DND-41 (cell line): Measurements from ENCODE around the gene NAPSA.

Experiments
- EZH2 ChIP-seq: IDR thresholded peaks from 3 replicates; pipeline ENCODE4 v1.6.1; 2012; ENCODE audit warnings: borderline replicate concordance, low read depth, mild to moderate bottlenecking, moderate library complexity, low read length, inconsistent platforms; ENCODE audit not compliant: severe bottlenecking
- TF ChIP-seq, protein P1 (sequence below): IDR thresholded peaks from 2 replicates; pipeline ENCODE4 v1.5.1; 2012; ENCODE audit warnings: borderline replicate concordance, low read length, moderate library complexity, mild to moderate bottlenecking; ENCODE audit not compliant: poor library complexity, severe bottlenecking; ENCODE audit errors: extremely low read depth

DNA sequence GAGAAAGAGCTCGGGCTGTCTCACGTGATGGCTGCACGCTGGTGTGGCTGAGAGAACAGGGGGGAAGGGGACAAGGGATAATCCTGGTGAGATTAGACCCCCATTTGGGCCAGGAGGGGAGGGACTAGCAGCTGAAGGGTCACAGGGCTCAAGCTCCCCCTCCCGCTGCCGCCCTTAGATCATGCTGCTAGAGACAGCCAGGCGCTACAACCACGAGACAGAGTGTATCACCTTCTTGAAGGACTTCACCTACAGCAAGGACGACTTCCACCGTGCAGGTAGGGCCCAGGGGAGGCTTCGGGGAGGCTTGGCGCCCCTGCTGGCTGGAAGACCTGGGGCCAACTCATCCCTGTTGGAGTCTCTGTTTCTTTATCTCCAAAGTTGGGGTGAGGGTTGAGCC is 14.2 kb upstream of the NAPSA start:
- TF ChIP-seq, protein P1, sequence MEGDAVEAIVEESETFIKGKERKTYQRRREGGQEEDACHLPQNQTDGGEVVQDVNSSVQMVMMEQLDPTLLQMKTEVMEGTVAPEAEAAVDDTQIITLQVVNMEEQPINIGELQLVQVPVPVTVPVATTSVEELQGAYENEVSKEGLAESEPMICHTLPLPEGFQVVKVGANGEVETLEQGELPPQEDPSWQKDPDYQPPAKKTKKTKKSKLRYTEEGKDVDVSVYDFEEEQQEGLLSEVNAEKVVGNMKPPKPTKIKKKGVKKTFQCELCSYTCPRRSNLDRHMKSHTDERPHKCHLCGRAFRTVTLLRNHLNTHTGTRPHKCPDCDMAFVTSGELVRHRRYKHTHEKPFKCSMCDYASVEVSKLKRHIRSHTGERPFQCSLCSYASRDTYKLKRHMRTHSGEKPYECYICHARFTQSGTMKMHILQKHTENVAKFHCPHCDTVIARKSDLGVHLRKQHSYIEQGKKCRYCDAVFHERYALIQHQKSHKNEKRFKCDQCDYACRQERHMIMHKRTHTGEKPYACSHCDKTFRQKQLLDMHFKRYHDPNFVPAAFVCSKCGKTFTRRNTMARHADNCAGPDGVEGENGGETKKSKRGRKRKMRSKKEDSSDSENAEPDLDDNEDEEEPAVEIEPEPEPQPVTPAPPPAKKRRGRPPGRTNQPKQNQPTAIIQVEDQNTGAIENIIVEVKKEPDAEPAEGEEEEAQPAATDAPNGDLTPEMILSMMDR, result no peak
- TF ChIP-seq EZH2, result no peak
